Transverse colon (tissue), 4 donors: ENCODE results near the gene DPEP2. TPM values are rescaled to one million over a fixed set of nuclear protein-coding genes. Genes with fewer than 3 reads are reported as not detected.

ENCODE experiments used
- DNase-seq: peaks from one replicate; pipeline ENCODE4 v3.0.0-alpha.2; 2019
- H3K27ac ChIP-seq, 4 donors: fragments of 200-600 bp; sonication (generic); 2 replicates each; pipeline ENCODE4 v1.5.1; 2016 to 2018; ENCODE audit warnings: inconsistent platforms in 4 of 4
- H3K27me3 ChIP-seq: fragments of 200-600 bp; sonication (generic); 2 replicates; pipeline ENCODE4 v1.5.1; 2017; ENCODE audit warnings: inconsistent platforms
- H3K36me3 ChIP-seq, 4 donors: fragments of 200-600 bp; sonication (generic); 2 replicates each; pipeline ENCODE4 v1.5.1; 2017 to 2019; ENCODE audit warnings: inconsistent platforms in 4 of 4
- H3K4me1 ChIP-seq, 4 donors: fragments of 200-600 bp; sonication (generic); 2 replicates each; pipeline ENCODE4 v1.5.1; 2017 to 2020; ENCODE audit warnings: inconsistent platforms in 4 of 4
- H3K4me3 ChIP-seq, 4 donors: fragments of 200-600 bp; sonication (generic); 1 replicate in 1 of 4; 2 replicates in 3 of 4; pipeline versions ENCODE4 v1.5.1 to v1.6.1; 2017 to 2019; ENCODE audit warnings: inconsistent platforms in 4 of 4
- H3K9me3 ChIP-seq, 2 donors: fragments of 200-600 bp; sonication (generic); 2 replicates each; pipeline ENCODE4 v1.5.1; 2017 to 2019; ENCODE audit warnings: inconsistent platforms in 2 of 2
- CTCF ChIP-seq, 5 experiments: fragments of 200-600 bp in 3 of 5; fragments of 450-650 bp in 2 of 5; sonication (generic) in 3 of 5; IDR thresholded peaks; 1 replicate in 2 of 5; 2 replicates in 3 of 5; pipeline ENCODE4 v1.5.1; 2016 to 2017; ENCODE audit warnings: antibody characterized with exemption in 5 of 5, inconsistent platforms in 3 of 5, mild to moderate bottlenecking in 2 of 5, moderate library complexity in 1 of 5
- EP300 ChIP-seq: sonication (generic); formaldehyde crosslinking; IDR thresholded peaks from one replicate; pipeline ENCODE4 v1.6.1; 2017; ENCODE audit warnings: antibody characterized with exemption, low read depth
- POLR2A ChIP-seq: fragments of 450-650 bp; IDR thresholded peaks from one replicate; pipeline ENCODE4 v1.6.1; 2016; ENCODE audit warnings: antibody characterized with exemption, mild to moderate bottlenecking, moderate library complexity
- POLR2AphosphoS5 ChIP-seq, 3 donors: sonication (generic); formaldehyde crosslinking; IDR thresholded peaks; one replicate each; pipeline ENCODE4 v1.6.1; 2016; ENCODE audit warnings: antibody characterized with exemption in 3 of 3
- WGBS, 2 donors: methylation state at CpG; one replicate each; pipeline ENCODE4 v1.1.5; 2018; ENCODE audit warnings: low coverage in 1 of 2; 5-methylcytosine and 5-hydroxymethylcytosine counted together
- in situ Hi-C, 4 donors: fragments of 200-750 bp; cut with MboI; loops; one replicate each; pipeline versions ENCODE4 v1.15.0 to v1.15.1; 2017; ENCODE audit warnings: low sequenced_read_pairs in 3 of 4, low pct_ligation_motif_present in 1 of 4, low pct_unique_long_range_greater_than_20kb in 1 of 4
- intact Hi-C: fragments of 100-400 bp; cut with DNase I; formaldehyde crosslinking; loops from one replicate; pipeline ENCODE4 v1.15.1; 2023; ENCODE audit warnings: low total_unique reads
- total RNA-seq, 4 donors: library from RNA; depleted of rRNA; stranded (reverse); fragments of >200 nt; gene quantifications; one replicate each; pipeline ENCODE4 v1.1.0, GENCODE V29; 2016

Gene DPEP2
- total RNA-seq, 4 donors from 2014 or later, result 1.5 to 4.4 (median 1.5) TPM

GRCh38 chr16:67979955-67980678 is 19.2 kb downstream of the DPEP2 start, which contains the start of gene DPEP3:
TSS of gene DPEP3 (minus strand) at chr16:67980499. CDS start at chr16:67980380, 119 bp downstream.
- peaks cover 0 to 13% (median 0%) of the 10 kb centered on the region in 4 donors for H3K4me1 ChIP-seq
- H3K27ac ChIP-seq, result no peak within 1 kb of the TSS
- 87 to 100% methylated on average over 5 to 62 of the region's 62 CpGs for WGBS, 2 donors
- H3K36me3 ChIP-seq, result no peaks in the 10 kb centered on the region
- H3K27me3 ChIP-seq, result no peaks in the 10 kb centered on the region
- H3K4me3 ChIP-seq, result no peak within 1 kb of the TSS
- H3K9me3 ChIP-seq, result no peaks in the 10 kb centered on the region
- DNase-seq, result no peak
- intact Hi-C loops (no loop called here), in situ Hi-C loops (no loop called here)
- no peak for TF ChIP-seq POLR2A
- no peak for TF ChIP-seq POLR2AphosphoS5 (IDR thresholded peaks at IDR 0.05)
- TF ChIP-seq CTCF (IDR thresholded peaks at IDR 0.05), result peak in 1 of 5 experiments; percentile 8

GRCh38 chr16:67977469-67978227 is 21.6 kb downstream of the DPEP2 start:
- in situ Hi-C loops, result no loop called here
- no peak for DNase-seq
- 92 to 100% methylated on average over 1 to 9 of the region's 9 CpGs for WGBS, 2 donors

DNA sequence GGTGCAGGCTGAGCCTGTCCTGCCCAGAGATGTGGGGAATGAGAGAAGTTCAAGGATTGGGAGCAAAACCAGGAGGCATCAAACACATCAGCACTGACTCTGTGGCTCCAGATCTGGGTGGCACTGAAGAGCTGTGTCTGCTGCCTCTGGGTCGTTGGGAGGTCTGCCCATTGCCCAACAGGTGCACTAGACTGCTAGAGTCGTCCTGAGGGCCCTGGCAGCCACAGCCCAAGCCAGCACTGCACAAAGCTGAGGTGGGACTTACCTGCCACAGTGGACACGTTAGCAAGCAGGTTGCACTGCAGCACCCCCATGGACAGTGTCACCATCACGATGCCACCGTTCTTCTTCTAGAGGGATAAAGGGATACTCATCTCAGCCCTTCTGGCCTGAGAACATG is 22.3 kb downstream of the DPEP2 start:
- Histone ChIP-seq H3K36me3 (no peaks in the 10 kb centered on the region), H3K4me3 (no peak overlapping the region), H3K27ac (no peak overlapping the region), H3K9me3 (no peaks in the 10 kb centered on the region), H3K27me3 (no peaks in the 10 kb centered on the region), H3K4me1 (no peaks in the 10 kb centered on the region)
- DNase-seq, result no peak
- 75% methylated on average over 4 of the region's 5 CpGs; no CpG with 5 or more reads in 1 of the 2 donors for WGBS, 2 donors
- in situ Hi-C loops (no loop called here), intact Hi-C loops (no loop called here)
- TF ChIP-seq POLR2AphosphoS5 (IDR thresholded peaks at IDR 0.05), result no peak
- TF ChIP-seq POLR2A, result no peak
- no peak for TF ChIP-seq CTCF (IDR thresholded peaks at IDR 0.05)
- TF ChIP-seq EP300, result no peak

More at GRCh38 chr16:67977469-67978227, 21.6 kb downstream of the DPEP2 start:
- no peaks in the 10 kb centered on the region for H3K4me1 ChIP-seq
- no peaks in the 10 kb centered on the region for H3K36me3 ChIP-seq
- H3K27ac ChIP-seq, result no peak overlapping the region
- no peak overlapping the region for H3K4me3 ChIP-seq
- intact Hi-C loops, result no loop called here
- no peaks in the 10 kb centered on the region for H3K27me3 ChIP-seq
- TF ChIP-seq POLR2A, result no peak
- TF ChIP-seq CTCF (IDR thresholded peaks at IDR 0.05), result no peak
- TF ChIP-seq EP300, result no peak
- TF ChIP-seq POLR2AphosphoS5 (IDR thresholded peaks at IDR 0.05), result no peak
- no peaks in the 10 kb centered on the region for H3K9me3 ChIP-seq

DNA sequence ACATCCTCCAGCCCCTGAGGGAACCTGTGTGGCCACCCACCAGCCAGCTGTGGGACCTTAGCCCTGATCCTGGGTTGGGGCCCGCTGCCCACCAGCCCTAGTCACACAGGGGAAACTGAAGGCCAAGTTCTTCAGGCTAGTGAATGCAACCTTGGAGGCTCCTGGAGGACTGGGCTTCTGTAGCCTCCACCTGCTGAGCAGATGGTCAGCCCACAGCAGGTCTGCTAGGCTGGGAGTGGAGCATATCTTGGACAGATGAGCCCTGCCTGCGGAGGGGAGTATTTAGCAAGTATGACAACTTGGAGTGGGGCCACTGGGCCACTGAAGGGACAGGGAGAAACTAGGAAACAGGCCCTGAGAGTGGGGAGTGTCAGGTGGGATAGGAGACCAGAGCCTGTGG is 23.1 kb downstream of the DPEP2 start:
- WGBS, 2 donors, result 100% methylated on average over 2 of the region's 2 CpGs; no CpG with 5 or more reads in 1 of the 2 donors
- no peaks in the 10 kb centered on the region for H3K9me3 ChIP-seq
- intact Hi-C loops (no loop called here), in situ Hi-C loops (no loop called here)
- no peaks in the 10 kb centered on the region for H3K4me1 ChIP-seq
- H3K36me3 ChIP-seq, result no peaks in the 10 kb centered on the region
- no peak overlapping the region for H3K4me3 ChIP-seq
- no peak overlapping the region for H3K27ac ChIP-seq
- TF ChIP-seq POLR2AphosphoS5 (IDR thresholded peaks at IDR 0.05) (no peak), POLR2A (no peak), EP300 (no peak), CTCF (IDR thresholded peaks at IDR 0.05) (no peak)
- H3K27me3 ChIP-seq, result no peaks in the 10 kb centered on the region
- DNase-seq, result no peak
